IPS-15b (cell line): ENCODE measurements around the gene ARHGAP18.
"Not testable (repeated sequence)": the region's sequence is repeated elsewhere in the genome, so short reads cannot be mapped to it uniquely, and the experiment has no call there.

Experiments used
- H3K27me3 ChIP-seq: one replicate; pipeline ENCODE4 v1.6.1; 2013; ENCODE audit warnings: low read length; ENCODE audit not compliant: control insufficient read depth, insufficient read depth
- H3K36me3 ChIP-seq: one replicate; pipeline ENCODE4 v1.6.1; 2013; ENCODE audit warnings: low read length; ENCODE audit not compliant: control insufficient read depth, insufficient read depth
- H3K4me1 ChIP-seq: one replicate; pipeline ENCODE4 v1.6.1; 2013; ENCODE audit warnings: mild to moderate bottlenecking, low read length; ENCODE audit not compliant: control insufficient read depth, insufficient read depth
- H3K4me3 ChIP-seq: one replicate; pipeline ENCODE4 v1.5.1; 2013; ENCODE audit warnings: low read depth, low read length
- H3K9ac ChIP-seq: one replicate; pipeline ENCODE4 v1.6.1; 2013; ENCODE audit warnings: low read depth, mild to moderate bottlenecking, low read length
- H3K9me3 ChIP-seq: one replicate; pipeline ENCODE4 v1.6.1; 2013; ENCODE audit warnings: mild to moderate bottlenecking, low read length; ENCODE audit not compliant: control insufficient read depth, insufficient read depth

The ARHGAP18 gene

DNA sequence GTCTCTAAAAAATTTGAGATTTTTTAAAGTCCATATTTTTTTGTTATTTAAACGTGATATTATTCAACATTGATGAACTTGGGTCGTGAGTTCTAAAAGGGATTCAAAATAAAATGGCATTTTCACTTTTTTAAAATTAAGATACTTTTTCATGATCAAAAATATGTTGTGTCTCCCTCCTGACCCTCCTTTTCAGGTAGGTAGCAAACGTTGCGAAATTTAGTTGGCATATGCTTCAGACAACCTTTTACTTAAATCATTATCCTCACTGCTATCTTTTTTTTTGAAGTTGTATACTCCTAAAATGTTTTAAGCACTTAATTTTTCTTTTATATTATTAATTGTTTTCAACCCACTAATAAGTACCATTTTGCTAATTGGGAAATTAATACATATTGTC is 133.5 kb downstream of the ARHGAP18 start:
- Histone ChIP-seq H3K4me3 (no peak overlapping the region), H3K4me1 (no peaks in the 10 kb centered on the region), H3K9me3 (no peaks in the 10 kb centered on the region), H3K36me3 (no peaks in the 10 kb centered on the region), H3K27me3 (no peaks in the 10 kb centered on the region), H3K9ac (no peak overlapping the region)

- Histone ChIP-seq H3K9me3 (no peaks in the 10 kb centered on the region), H3K36me3 (no peaks in the 10 kb centered on the region), H3K4me1 (no peaks in the 10 kb centered on the region), H3K4me3 (no peak overlapping the region), H3K9ac (no peak overlapping the region), H3K27me3 (no peaks in the 10 kb centered on the region)
Measured at GRCh38 chr6:129575378-129576118, 134.4 kb downstream of the ARHGAP18 start.

- H3K9ac ChIP-seq, H3K9me3 ChIP-seq, H3K36me3 ChIP-seq, H3K4me1 ChIP-seq, H3K4me3 ChIP-seq, H3K27me3 ChIP-seq: not testable (repeated sequence)
Measured at GRCh38 chr6:129574605-129575004, 135.4 kb downstream of the ARHGAP18 start.

DNA sequence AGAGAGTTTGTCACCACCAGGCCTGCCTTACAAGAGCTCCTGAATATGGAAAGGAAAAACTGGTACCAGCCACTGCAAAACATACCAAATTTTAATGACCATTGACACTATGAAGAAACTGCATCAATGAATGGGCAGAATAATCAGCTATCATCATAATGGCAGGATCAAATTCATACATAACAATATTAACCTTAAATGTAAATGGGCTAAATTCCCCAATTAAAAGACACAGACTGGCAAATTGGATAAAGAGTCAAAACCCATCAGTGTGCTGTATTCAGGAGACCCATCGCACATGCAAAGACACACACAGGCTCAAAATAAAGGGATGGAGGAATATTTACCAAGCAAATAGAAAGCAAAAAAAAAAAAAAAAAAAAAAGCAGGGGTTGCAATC is 139.0 kb downstream of the ARHGAP18 start:
- not testable (repeated sequence) for H3K9me3 ChIP-seq, H3K9ac ChIP-seq, H3K4me3 ChIP-seq, H3K36me3 ChIP-seq, H3K4me1 ChIP-seq, H3K27me3 ChIP-seq

GRCh38 chr6:129568015-129568414 is 142.0 kb downstream of the ARHGAP18 start:
- Histone ChIP-seq H3K4me1 (no peaks in the 10 kb centered on the region), H3K27me3 (no peaks in the 10 kb centered on the region), H3K9ac (no peak overlapping the region), H3K9me3 (no peaks in the 10 kb centered on the region), H3K4me3 (no peak overlapping the region), H3K36me3 (no peaks in the 10 kb centered on the region)

DNA sequence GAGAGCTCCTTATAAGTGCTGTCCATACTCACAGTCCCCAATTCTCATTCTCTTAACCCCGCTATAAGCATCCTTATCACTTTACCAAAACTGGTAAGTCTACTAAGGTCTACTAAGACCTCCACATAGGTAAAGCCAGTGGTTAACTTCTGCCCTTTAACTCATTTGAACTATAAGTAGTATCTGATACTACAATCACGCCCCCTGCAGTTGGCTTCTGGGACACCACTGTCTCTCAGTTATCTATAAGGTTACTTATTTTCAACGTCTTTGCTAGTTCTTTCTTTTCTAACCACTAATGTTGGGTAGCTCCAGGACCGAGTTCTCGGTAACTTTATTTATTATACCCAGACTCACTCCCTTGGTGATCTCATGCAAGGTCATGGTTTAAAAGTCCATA is 142.6 kb downstream of the ARHGAP18 start:
- no peak overlapping the region for H3K9ac ChIP-seq
- H3K36me3 ChIP-seq = no peaks in the 10 kb centered on the region
- H3K4me1 ChIP-seq = no peaks in the 10 kb centered on the region
- H3K27me3 ChIP-seq = no peaks in the 10 kb centered on the region
- no peaks in the 10 kb centered on the region for H3K9me3 ChIP-seq
- no peak overlapping the region for H3K4me3 ChIP-seq

- H3K9me3 ChIP-seq = no peaks in the 10 kb centered on the region
- H3K4me1 ChIP-seq = no peaks in the 10 kb centered on the region
- no peak overlapping the region for H3K4me3 ChIP-seq
- H3K27me3 ChIP-seq = no peaks in the 10 kb centered on the region
- no peak overlapping the region for H3K9ac ChIP-seq
- no peaks in the 10 kb centered on the region for H3K36me3 ChIP-seq
Measured at GRCh38 chr6:129565811-129566210, 144.2 kb downstream of the ARHGAP18 start.

DNA sequence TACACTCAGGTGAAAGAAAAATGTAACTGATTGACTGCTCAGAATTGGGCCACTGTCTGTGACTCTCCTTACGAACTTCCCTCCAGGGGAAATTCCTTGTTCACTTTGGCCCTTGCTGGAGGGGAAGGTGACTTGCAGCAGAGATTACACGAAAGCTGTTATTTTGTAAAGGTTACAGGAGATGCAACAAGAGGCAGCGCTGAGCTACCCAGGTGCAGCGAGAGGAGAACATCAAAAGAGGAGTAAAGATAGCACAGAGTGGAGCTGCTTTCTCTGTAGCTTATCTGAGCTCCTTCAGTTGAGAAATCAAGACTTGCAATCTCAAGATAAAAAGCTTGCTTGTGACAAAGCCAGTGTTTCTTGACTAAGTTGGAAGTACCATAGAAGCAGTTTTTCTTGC is 144.6 kb downstream of the ARHGAP18 start:
- Histone ChIP-seq H3K27me3 (no peaks in the 10 kb centered on the region), H3K4me1 (no peaks in the 10 kb centered on the region), H3K36me3 (no peaks in the 10 kb centered on the region), H3K4me3 (no peak overlapping the region), H3K9ac (no peak overlapping the region), H3K9me3 (no peaks in the 10 kb centered on the region)

- no peak overlapping the region for H3K9ac ChIP-seq
- no peaks in the 10 kb centered on the region for H3K27me3 ChIP-seq
- H3K9me3 ChIP-seq = no peaks in the 10 kb centered on the region
- H3K4me3 ChIP-seq = no peak overlapping the region
- H3K4me1 ChIP-seq = no peaks in the 10 kb centered on the region
- no peaks in the 10 kb centered on the region for H3K36me3 ChIP-seq
Measured at GRCh38 chr6:129558248-129558647, 151.7 kb downstream of the ARHGAP18 start.

DNA sequence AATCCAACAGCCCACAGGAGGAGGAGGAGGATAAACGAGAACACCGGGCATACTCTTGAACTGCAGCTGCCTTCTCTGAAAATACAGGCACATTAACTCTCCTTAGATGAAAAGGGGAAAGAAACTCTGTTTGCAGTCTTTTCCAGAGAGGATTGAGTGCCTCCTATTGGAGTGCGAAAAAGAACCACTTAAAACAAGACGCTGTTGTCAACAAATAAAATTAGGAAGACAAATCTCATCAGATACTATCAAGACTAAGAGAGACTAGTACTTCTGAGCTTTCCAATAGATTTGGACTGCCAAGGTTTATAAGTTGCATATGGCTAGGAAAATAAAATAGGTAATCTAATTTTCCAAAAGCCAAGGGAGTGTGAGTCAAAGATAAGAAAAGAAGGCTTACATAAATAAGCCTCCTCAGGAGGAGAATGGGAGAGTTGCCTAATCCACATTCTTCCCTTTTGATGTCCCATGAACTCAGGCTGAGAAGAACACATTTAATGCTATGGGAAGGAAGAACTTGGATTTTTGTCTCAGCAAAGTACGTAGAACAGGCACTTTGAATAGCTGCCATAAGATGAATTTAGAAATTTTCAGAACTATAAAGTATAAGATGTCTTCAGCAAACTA is 154.7 kb downstream of the ARHGAP18 start:
- no peaks in the 10 kb centered on the region for H3K9me3 ChIP-seq
- H3K4me1 ChIP-seq = no peaks in the 10 kb centered on the region
- H3K36me3 ChIP-seq = no peaks in the 10 kb centered on the region
- H3K9ac ChIP-seq = no peak overlapping the region
- H3K27me3 ChIP-seq = no peaks in the 10 kb centered on the region
- no peak overlapping the region for H3K4me3 ChIP-seq

DNA sequence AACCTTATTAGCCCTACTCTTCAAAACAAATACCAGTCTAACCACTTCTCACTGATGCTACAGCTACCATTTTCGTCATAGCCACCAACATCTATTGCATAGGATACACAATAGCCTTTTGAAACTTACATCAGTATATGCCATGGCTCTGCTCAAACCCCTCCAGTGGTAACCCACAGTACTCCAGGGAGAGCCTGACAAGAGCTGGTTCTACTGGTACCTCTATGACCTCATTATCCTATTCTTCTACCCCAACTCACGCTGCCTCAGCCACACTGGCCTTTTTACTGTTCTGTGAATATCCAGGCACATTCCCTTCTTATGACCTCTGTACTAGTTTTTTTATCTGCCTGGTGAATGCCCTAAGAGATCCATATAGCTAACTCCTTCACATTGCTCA is 157.6 kb downstream of the ARHGAP18 start:
- H3K4me3 ChIP-seq = no peak overlapping the region
- H3K9ac ChIP-seq = no peak overlapping the region
- no peaks in the 10 kb centered on the region for H3K4me1 ChIP-seq
- no peaks in the 10 kb centered on the region for H3K36me3 ChIP-seq
- no peaks in the 10 kb centered on the region for H3K27me3 ChIP-seq
- no peaks in the 10 kb centered on the region for H3K9me3 ChIP-seq

GRCh38 chr6:129551486-129551885 is 158.5 kb downstream of the ARHGAP18 start:
- no peak overlapping the region for H3K9ac ChIP-seq
- H3K4me1 ChIP-seq = no peaks in the 10 kb centered on the region
- H3K9me3 ChIP-seq = no peaks in the 10 kb centered on the region
- H3K27me3 ChIP-seq = no peaks in the 10 kb centered on the region
- H3K4me3 ChIP-seq = no peak overlapping the region
- no peaks in the 10 kb centered on the region for H3K36me3 ChIP-seq
